RCC 7860 (cell line): ENCODE measurements around the gene KCNJ6.
"Not testable (repeated sequence)": the region's sequence is repeated elsewhere in the genome, so short reads cannot be mapped to it uniquely, and the experiment has no call there.

Experiments used
- DNase-seq: peaks from one replicate; pipeline ENCODE4 v3.0.0-alpha.2; 2015; ENCODE audit warnings: low spot score
- FAIRE-seq: peaks from 2 replicates; lab custom pipeline; 2012; peaks lifted over from hg19 to GRCh38; lab: Jason Lieb, UNC

Gene KCNJ6

GRCh38 chr21:37784591-37785318 is 131.5 kb downstream of the KCNJ6 start:
- DNase-seq (no peak), FAIRE-seq (no peak)

DNA sequence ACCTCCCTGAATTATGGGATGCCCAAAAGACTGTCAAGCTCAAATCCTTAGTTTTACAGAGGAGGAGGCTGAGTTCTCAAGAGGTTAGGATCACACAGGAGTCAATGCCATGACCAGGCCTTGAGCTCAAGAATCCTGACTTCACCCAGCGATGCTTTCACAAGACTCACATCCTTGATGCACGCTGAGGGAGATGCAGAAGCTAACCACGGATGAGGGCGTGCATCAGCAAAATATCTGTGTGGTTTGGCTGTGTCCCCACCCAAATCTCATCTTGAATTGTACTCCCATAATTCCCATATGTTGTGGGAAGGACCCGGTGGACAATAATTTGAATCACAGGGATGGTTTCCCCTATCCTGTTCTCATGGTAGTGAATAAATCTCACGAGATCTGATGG is 133.2 kb downstream of the KCNJ6 start:
- FAIRE-seq = no peak
- DNase-seq = no peak

- FAIRE-seq = no peak
- DNase-seq = no peak
Observed at GRCh38 chr21:37780991-37781983, 135.0 kb downstream of the KCNJ6 start.

DNA sequence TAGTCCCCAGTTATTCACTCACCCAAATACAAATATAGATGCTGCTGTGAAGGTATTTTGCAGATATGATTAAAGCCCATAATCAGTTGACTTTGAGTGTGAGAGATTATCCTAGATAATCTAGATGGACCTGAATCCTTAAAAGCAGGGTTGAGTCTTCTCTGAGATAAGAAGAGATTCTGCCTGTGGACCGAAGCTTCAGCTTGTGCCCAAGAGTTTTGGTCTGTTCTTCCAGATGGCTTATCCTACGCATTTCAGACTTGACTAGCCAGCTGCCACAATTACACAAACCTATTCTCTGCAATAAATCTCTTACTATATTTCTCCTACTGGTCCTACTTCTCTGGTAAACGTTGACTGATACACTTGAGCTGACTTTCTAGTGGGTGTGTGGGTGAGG is 145.1 kb downstream of the KCNJ6 start:
- no peak for DNase-seq

DNA sequence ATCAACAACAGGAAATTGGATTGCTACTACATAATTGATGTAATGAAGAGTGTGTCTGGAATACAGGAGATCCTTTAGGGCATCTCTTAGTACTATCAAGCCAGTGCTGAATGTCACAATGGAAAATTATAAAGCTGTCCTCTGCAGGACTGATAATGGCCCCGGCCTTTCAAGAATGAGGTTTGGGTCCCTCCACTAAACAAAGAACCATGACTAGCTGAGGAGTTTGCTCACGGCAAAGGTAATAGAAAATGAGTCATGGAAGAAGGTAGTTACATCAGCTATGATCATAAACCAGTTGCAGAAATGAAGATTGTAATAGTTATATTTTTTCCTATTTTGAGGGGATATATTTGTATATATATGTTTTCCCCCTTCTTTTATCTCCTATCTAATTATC is 145.8 kb downstream of the KCNJ6 start:
- FAIRE-seq (no peak), DNase-seq (no peak)

More for the DNA sequence above, 145.1 kb downstream of the KCNJ6 start:
- FAIRE-seq = no peak

GRCh38 chr21:37769656-37770055 is 146.6 kb downstream of the KCNJ6 start:
- DNase-seq (no peak), FAIRE-seq (no peak)

DNA sequence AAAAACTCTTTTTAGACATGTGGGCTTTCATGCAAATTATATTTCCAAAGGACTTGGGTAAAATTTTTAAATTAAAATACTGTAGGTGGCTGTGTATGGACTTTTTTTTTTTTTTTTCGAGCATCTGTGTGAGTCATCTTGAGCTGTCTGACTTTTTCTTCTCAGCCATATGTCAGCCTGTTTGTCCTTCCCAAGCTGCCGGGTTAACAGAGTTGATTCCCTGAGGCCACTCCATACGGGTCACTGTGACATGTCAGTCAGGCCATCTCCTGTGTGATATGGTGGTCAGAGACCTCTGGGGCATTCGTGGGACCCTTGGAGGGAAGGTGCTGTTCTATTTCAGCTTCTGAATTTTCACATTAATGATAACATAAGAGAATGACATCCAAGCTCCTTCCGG is 148.3 kb downstream of the KCNJ6 start:
- FAIRE-seq = no peak
- DNase-seq = peak; percentile 18

DNA sequence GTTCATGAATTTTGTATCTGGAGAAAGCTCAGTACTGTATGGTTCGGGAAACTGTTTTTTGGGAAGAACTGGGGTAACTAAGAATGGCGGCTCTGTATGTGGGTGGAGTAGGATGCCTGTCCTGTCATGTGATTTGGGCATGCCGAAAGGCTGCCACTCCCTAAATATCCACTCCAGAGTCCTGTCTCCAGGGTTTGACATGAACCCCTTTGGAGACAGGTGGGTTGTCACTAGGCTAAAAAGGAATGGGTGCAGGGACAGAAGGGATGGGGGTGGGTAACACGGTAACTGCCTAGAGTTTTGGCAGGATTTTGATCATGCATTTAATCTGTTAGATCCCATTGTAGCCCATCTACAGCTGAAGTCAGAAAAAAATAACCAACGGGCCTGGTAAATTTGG is 150.1 kb downstream of the KCNJ6 start:
- no peak for FAIRE-seq

DNA sequence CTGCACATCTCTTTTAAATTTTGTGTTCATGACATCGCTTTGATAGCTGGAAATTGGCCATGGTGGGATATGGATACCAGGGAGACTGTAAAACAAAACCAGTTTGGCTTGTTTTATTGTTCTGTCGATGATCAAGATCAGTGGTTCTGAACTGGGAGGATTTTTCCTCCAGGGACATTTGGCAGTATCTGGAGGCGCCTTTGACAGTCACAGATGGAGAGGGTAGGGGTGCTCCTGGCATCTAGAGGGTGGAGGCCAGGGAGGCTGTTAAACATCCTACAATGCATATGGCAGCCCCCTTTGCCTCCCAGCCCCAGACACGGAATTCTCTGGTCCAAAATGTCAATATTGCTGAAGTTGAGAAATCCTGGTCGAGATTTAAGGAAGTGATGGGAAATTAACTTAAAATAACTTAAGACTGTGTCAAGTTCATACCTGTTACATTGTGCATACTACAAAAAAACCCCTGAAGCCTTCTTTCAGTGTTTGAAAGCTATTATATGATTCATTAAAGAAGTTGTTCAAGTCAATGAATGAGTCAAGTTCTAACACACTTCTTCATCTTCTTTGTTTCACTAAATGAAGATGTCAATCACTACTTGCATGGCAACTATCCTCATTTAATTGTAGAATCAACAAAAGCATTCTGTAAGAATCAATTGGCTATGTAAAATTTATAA is 150.9 kb downstream of the KCNJ6 start:
- FAIRE-seq (no peak), DNase-seq (no peak)

More for the DNA sequence above, 150.1 kb downstream of the KCNJ6 start:
- no peak for DNase-seq

GRCh38 chr21:37764691-37765090 is 151.6 kb downstream of the KCNJ6 start:
- no peak for FAIRE-seq
- no peak for DNase-seq

DNA sequence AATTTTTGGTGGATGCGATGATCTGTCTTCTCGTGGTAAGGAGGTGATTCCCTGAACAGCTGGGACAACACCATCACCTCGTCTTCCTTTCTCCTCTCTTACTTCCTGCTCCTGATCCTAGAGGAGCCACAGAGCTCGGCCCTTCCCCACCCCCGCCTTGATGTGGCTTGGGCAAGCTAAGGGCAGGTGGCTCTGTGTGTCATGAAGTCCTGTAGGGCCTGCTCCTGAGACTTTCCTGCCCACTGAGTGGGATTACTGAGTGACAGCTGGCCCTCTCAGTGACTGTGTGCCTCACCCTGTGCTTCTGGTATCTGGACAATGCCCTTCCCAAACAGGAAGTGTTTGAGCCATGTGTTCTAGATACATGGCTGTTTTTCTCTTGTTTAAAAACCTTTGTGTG is 153.0 kb downstream of the KCNJ6 start:
- DNase-seq (no peak), FAIRE-seq (no peak)

- DNase-seq (no peak), FAIRE-seq (no peak)
Observed at GRCh38 chr21:37762606-37763005, 153.7 kb downstream of the KCNJ6 start.

DNA sequence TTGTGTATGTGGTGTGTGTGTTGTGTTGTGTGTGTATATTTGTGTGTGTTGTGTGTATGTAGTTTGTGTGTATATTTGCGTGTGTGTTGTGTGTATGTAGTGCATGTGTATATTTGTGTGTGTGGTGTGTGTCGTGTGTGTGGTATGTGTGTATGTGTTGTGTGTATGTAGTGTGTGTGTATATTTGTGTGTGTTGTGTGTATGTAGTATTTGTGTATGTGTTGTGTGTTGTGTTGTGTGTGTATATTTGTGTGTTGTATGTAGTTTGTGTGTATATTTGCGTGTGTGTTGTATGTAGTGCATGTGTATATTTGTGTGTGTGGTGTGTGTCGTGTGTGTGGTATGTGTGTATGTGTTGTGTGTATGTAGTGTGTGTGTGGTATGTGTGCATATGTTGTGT is 154.9 kb downstream of the KCNJ6 start:
- not testable (repeated sequence) for DNase-seq, FAIRE-seq

DNA sequence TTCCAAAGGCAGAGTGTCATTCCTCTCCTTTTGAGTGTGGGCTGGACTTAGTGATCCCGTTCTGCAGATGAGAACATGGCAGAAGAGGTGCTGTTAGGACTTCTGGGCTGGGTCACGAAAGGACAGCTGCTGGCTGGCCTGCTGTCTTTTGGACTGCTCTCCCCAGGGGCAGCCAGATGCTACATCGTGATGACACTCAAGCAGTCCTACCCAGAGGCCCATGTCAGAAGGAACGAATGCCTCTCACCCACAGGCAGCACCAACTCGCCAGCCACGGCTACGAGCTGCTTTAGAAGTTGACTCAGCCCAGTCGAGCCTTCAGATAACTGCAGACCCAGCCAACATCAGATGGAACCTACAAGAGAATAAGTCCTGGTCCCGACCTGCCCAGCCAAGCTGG is 156.5 kb downstream of the KCNJ6 start:
- no peak for DNase-seq
- FAIRE-seq = no peak

DNA sequence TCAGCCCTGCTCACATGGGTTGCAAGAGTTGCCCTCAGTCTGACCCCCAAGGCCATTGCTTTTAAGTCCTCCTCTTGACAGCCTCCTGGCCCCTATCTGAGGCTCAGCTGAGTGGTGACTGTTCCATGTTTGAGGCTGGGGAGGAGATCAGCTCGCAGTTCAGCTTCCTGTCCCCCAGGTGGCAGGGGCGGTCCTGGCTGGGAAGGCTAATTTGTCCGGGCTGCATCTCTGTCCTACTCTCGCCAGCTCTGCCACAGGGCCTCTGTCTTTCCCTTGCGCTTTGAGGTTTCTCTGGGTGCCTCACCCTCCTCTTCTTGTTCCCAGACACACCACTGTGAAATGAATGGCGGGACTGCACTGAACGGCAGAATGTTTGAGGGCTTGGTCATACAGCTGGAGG is 157.3 kb downstream of the KCNJ6 start:
- FAIRE-seq (no peak), DNase-seq (peak; percentile 33)

- DNase-seq (no peak), FAIRE-seq (no peak)
Observed at GRCh38 chr21:37757606-37758376, 158.5 kb downstream of the KCNJ6 start.

- no peak for FAIRE-seq
- no peak for DNase-seq
Observed at GRCh38 chr21:37753122-37753599, 163.1 kb downstream of the KCNJ6 start.

- no peak for DNase-seq
- no peak for FAIRE-seq
Observed at GRCh38 chr21:37751268-37751975, 164.8 kb downstream of the KCNJ6 start.

GRCh38 chr21:37749132-37749531 is 167.1 kb downstream of the KCNJ6 start:
- FAIRE-seq (no peak), DNase-seq (no peak)

GRCh38 chr21:37748351-37748750 is 167.9 kb downstream of the KCNJ6 start:
- DNase-seq (no peak), FAIRE-seq (no peak)
